ENCODE results near the gene IRF7.

Gene IRF7

GRCh38 chr11:607971-608659 lies 7.6 kb downstream of the IRF7 start:
- no peak for DNase-seq (ENCODE audit: low read depth)

GRCh38 chr11:607020-607780 lies 8.6 kb downstream of the IRF7 start:
- no peak for DNase-seq (ENCODE audit: low read depth)

- DNase-seq (ENCODE audit: low read depth): no peak
These were observed 9.5 kb downstream of the IRF7 start for GRCh38 chr11:606245-606644.

- DNase-seq (ENCODE audit: low read depth): no peak
These were observed 10.2 kb downstream of the IRF7 start for GRCh38 chr11:605286-606129.

- DNase-seq (ENCODE audit: low read depth): no peak
These were observed 12.6 kb downstream of the IRF7 start for GRCh38 chr11:603154-603553.

- no peak for DNase-seq (ENCODE audit: low read depth)
These were observed 14.0 kb downstream of the IRF7 start for GRCh38 chr11:601573-602245.

- DNase-seq (ENCODE audit: low read depth): no peak
These were observed 17.6 kb downstream of the IRF7 start for GRCh38 chr11:598005-598680.

GRCh38 chr11:597166-597725 lies 18.5 kb downstream of the IRF7 start:
- DNase-seq (ENCODE audit: low read depth): no peak

GRCh38 chr11:596374-596773 lies 19.4 kb downstream of the IRF7 start:
- DNase-seq (ENCODE audit: low read depth): no peak

GRCh38 chr11:595400-595799 lies 20.4 kb downstream of the IRF7 start:
- DNase-seq (ENCODE audit: low read depth): no peak

- no peak for DNase-seq (ENCODE audit: low read depth)
These were observed 22.4 kb downstream of the IRF7 start for GRCh38 chr11:593347-593746.

- DNase-seq (ENCODE audit: low read depth): no peak
These were observed 22.8 kb downstream of the IRF7 start for GRCh38 chr11:592918-593317.

- DNase-seq (ENCODE audit: low read depth): no peak
These were observed 23.2 kb downstream of the IRF7 start for GRCh38 chr11:592501-592900.

- no peak for DNase-seq (ENCODE audit: low read depth)
These were observed 24.8 kb downstream of the IRF7 start for GRCh38 chr11:590997-591396.

- DNase-seq (ENCODE audit: low read depth): no peak
These were observed 26.0 kb downstream of the IRF7 start for GRCh38 chr11:589798-590197.

GRCh38 chr11:587978-588380 lies 27.8 kb downstream of the IRF7 start:
- DNase-seq (ENCODE audit: low read depth): peak; percentile 60

GRCh38 chr11:587546-587945 lies 28.2 kb downstream of the IRF7 start:
- DNase-seq (ENCODE audit: low read depth): no peak

- no peak for DNase-seq (ENCODE audit: low read depth)
These were observed 29.1 kb downstream of the IRF7 start for GRCh38 chr11:586376-587316.

- DNase-seq (ENCODE audit: low read depth): no peak
These were observed 31.5 kb downstream of the IRF7 start for GRCh38 chr11:584287-584686.

- no peak for DNase-seq (ENCODE audit: low read depth)
These were observed 34.0 kb downstream of the IRF7 start for GRCh38 chr11:581752-582151.
